GM19438 (cell line): Measurements from ENCODE around the gene FRMD4A.

Experiments used
- ATAC-seq: cut with Tn5 transposase; IDR thresholded peaks from one replicate; pipeline ENCODE4 v1.9.1; 2021; ENCODE audit warnings: low read depth; ENCODE audit not compliant: unreplicated experiment

FRMD4A gene

GRCh38 chr10:13741438-13741837 lies 589.3 kb downstream of the FRMD4A start:
- no peak for ATAC-seq

- no peak for ATAC-seq
These were observed 590.3 kb downstream of the FRMD4A start for GRCh38 chr10:13740461-13740860.

- ATAC-seq, result no peak
These were observed 591.5 kb downstream of the FRMD4A start for GRCh38 chr10:13739183-13739582.

GRCh38 chr10:13736506-13736905 lies 594.2 kb downstream of the FRMD4A start:
- ATAC-seq, result no peak

- no peak for ATAC-seq
These were observed 596.6 kb downstream of the FRMD4A start for GRCh38 chr10:13734151-13734550.

- ATAC-seq, result no peak
These were observed 597.7 kb downstream of the FRMD4A start for GRCh38 chr10:13733071-13733470.

- no peak for ATAC-seq
These were observed 598.3 kb downstream of the FRMD4A start for GRCh38 chr10:13732465-13732881.

- ATAC-seq, result no peak
These were observed 598.9 kb downstream of the FRMD4A start for GRCh38 chr10:13731799-13732198.

GRCh38 chr10:13730956-13731355 lies 599.8 kb downstream of the FRMD4A start:
- ATAC-seq, result no peak

- no peak for ATAC-seq
These were observed 600.4 kb downstream of the FRMD4A start for GRCh38 chr10:13730306-13730652.

- ATAC-seq, result no peak
These were observed 601.0 kb downstream of the FRMD4A start for GRCh38 chr10:13729586-13730305.

GRCh38 chr10:13728898-13729535 lies 601.7 kb downstream of the FRMD4A start:
- no peak for ATAC-seq

GRCh38 chr10:13725594-13725993 lies 605.1 kb downstream of the FRMD4A start:
- no peak for ATAC-seq

- ATAC-seq, result no peak
These were observed 606.2 kb downstream of the FRMD4A start for GRCh38 chr10:13724484-13724883.

GRCh38 chr10:13722747-13723653 lies 607.7 kb downstream of the FRMD4A start:
- ATAC-seq, result no peak

GRCh38 chr10:13721486-13721885 lies 609.2 kb downstream of the FRMD4A start:
- no peak for ATAC-seq

GRCh38 chr10:13720699-13721098 lies 610.0 kb downstream of the FRMD4A start:
- ATAC-seq, result no peak

- no peak for ATAC-seq
These were observed 611.3 kb downstream of the FRMD4A start for GRCh38 chr10:13719425-13719824.

GRCh38 chr10:13718820-13719219 lies 611.9 kb downstream of the FRMD4A start:
- ATAC-seq, result no peak

GRCh38 chr10:13717936-13718772 lies 612.6 kb downstream of the FRMD4A start:
- no peak for ATAC-seq

GRCh38 chr10:13717571-13717935 lies 613.2 kb downstream of the FRMD4A start:
- no peak for ATAC-seq
